ENCODE data around the gene TMC2.

Gene TMC2

DNA sequence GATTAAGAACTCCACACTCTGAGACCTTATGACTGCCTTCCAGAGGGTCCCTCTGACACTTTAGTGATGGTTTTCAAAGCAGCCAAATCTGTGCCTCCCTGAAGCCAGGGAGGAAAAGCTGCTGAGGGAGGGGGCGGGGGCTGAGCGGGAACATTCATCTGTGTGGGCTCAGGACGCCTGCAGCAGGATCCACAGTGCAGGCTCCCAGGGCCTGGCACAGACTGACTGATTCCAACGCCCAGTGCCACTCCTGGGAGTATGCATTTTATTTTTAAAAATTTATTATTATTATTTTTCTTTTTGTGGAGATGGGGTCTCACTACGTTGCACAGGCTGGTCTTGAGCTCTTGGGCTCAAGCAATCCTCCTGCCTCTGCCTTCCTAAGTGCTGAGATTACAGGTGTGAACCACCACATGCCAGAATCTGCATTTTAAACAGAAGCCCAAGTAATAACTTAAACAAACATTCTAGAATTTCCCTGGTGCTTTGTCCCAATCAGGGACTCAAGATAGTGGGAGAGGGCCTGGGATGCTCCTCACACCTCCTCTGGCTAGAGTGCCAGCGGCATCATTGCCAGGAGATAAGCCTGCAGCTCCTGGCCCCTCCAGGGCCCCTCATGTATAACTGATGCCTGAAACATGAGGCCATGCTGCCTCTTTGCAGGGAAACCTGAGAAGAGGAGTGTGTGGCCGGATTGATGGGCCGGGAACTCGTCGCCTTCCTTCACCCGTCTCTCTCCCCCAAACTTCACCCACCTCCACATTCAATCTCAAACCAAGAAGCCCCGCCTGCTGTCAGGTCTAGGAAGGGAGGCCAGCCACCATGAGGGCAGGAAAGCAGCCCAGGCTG lies 438 bp upstream of the TMC2 start:
- ChIA-PET POLR2A (no interaction called here), CTCF (interaction anchor here (1.0 to 1.7 kb wide), 2 partner anchors 12 to 14 kb away, joined by 5 to 6 read pairs; no protein-coding TSS in a partner anchor)
- no peak overlapping the region for H3K4me3 ChIP-seq (ENCODE audit: low read depth, low read length)
- TF ChIP-seq, protein P1, sequence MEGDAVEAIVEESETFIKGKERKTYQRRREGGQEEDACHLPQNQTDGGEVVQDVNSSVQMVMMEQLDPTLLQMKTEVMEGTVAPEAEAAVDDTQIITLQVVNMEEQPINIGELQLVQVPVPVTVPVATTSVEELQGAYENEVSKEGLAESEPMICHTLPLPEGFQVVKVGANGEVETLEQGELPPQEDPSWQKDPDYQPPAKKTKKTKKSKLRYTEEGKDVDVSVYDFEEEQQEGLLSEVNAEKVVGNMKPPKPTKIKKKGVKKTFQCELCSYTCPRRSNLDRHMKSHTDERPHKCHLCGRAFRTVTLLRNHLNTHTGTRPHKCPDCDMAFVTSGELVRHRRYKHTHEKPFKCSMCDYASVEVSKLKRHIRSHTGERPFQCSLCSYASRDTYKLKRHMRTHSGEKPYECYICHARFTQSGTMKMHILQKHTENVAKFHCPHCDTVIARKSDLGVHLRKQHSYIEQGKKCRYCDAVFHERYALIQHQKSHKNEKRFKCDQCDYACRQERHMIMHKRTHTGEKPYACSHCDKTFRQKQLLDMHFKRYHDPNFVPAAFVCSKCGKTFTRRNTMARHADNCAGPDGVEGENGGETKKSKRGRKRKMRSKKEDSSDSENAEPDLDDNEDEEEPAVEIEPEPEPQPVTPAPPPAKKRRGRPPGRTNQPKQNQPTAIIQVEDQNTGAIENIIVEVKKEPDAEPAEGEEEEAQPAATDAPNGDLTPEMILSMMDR (IDR thresholded peaks at IDR 0.05; ENCODE audit: insufficient read depth, low read length, missing control alignments): no peak
- no peak for DNase-seq (ENCODE audit: low read depth, low spot score)

- no peak overlapping the region for H3K4me3 ChIP-seq (ENCODE audit: low read depth, low read length)
- TF ChIP-seq, protein P1 (IDR thresholded peaks at IDR 0.05; ENCODE audit: insufficient read depth, low read length, missing control alignments): no peak
- DNase-seq (ENCODE audit: low read depth, low spot score): no peak
- ChIA-PET CTCF (no interaction called here), POLR2A (no interaction called here)
Measured at GRCh38 chr20:2537101-2537500, 728 bp downstream of the TMC2 start.

DNA sequence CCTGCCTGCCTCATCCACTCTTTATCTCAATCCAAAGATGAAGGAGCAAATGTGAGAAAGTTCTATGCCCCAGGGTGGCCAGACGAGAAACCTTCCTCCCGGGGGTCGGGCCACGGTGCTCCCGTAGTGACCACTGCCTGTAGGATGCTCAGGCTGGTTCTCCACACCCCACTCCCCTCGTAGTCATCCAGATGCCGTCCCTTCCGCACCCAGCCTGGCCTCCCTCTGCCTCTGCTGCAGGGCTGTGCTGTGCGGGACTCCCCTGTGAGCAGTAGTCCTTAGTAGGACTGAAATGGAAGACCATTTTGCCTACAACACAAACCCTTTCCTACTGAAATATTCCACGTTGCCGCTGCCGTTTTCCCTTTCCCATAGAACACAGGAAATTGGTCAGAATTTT lies 2.0 kb downstream of the TMC2 start:
- no peak overlapping the region for H3K4me3 ChIP-seq (ENCODE audit: low read depth, low read length)
- TF ChIP-seq, protein P1 (IDR thresholded peaks at IDR 0.05; ENCODE audit: insufficient read depth, low read length, missing control alignments): no peak
- ChIA-PET POLR2A (no interaction called here), CTCF (interaction anchor here (1.1 kb wide), 1 partner anchor 12 kb away, joined by 4 read pairs; no protein-coding TSS in a partner anchor)
- DNase-seq (ENCODE audit: low read depth, low spot score): no peak

- ChIA-PET POLR2A (no interaction called here), CTCF (interaction anchor here (1.1 to 4.3 kb wide), 3 partner anchors 10 to 16 kb away, joined by 3 to 32 read pairs (median 4); no protein-coding TSS in a partner anchor)
- TF ChIP-seq, protein P1 (IDR thresholded peaks at IDR 0.05; ENCODE audit: insufficient read depth, low read length, missing control alignments): no peak
- DNase-seq (ENCODE audit: low read depth, low spot score): no peak
- H3K4me3 ChIP-seq (ENCODE audit: low read depth, low read length): no peak overlapping the region
Measured at GRCh38 chr20:2538931-2539720, 2.8 kb downstream of the TMC2 start.

DNA sequence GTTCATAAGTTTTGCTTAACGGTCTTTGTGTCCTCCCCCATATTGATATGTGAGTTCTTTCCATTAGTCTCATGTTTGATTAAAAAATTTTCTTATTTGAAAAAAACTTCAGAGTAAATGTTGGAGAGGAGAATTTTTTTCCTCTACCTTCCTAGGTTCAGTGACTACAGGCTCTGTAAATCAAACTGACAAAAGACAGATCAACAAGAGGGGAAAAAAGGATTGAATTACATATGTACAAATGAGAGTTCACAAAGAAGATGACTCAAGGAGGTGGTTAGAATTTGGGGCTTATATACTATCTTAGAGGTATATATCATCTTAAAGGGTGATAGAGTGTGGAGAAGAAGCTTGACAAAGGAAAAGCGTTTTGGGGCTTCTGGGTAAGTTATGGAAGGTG lies 5.6 kb downstream of the TMC2 start:
- no peak overlapping the region for H3K4me3 ChIP-seq (ENCODE audit: low read depth, low read length)
- DNase-seq (ENCODE audit: low read depth, low spot score): no peak
- POLR2A ChIA-PET: no interaction called here
- TF ChIP-seq, protein P1 (IDR thresholded peaks at IDR 0.05; ENCODE audit: insufficient read depth, low read length, missing control alignments): no peak
- CTCF ChIA-PET: interaction anchor here (1.5 to 4.3 kb wide), 2 partner anchors 19 to 41 kb away, joined by 3 to 32 read pairs; no protein-coding TSS in a partner anchor

DNA sequence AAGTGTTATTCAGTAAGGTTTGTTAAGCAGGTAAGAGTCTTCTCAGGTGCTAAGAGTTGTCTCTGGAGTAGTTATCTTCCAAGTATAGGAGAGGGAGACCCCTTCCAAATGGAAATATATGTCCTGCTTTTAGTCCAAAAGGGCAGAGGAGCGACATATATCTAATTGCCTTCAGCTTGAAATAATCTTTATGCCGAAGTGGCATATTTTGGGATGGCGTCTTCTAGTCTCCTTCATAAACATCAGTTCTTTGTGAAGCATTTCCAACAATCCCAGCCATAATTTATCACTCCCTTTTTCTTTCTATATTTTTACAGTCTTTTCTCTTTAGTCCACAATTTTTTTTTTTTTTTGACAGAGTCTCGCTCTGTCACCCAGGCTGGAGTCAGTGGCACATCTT lies 6.0 kb downstream of the TMC2 start:
- TF ChIP-seq, protein P1 (IDR thresholded peaks at IDR 0.05; ENCODE audit: insufficient read depth, low read length, missing control alignments): no peak
- CTCF ChIA-PET: interaction anchor here (1.5 to 4.3 kb wide), 2 partner anchors 19 to 40 kb away, joined by 3 to 32 read pairs; no protein-coding TSS in a partner anchor
- no peak for DNase-seq (ENCODE audit: low read depth, low spot score)
- POLR2A ChIA-PET: no interaction called here
- no peak overlapping the region for H3K4me3 ChIP-seq (ENCODE audit: low read depth, low read length)
